Subcutaneous adipose tissue (tissue), 4 donors: ENCODE data around the gene ILK. TPM values are rescaled to one million over a fixed set of nuclear protein-coding genes. Genes with fewer than 3 reads are reported as not detected.

Experiments
- total RNA-seq, 4 donors: library from RNA; depleted of rRNA; stranded (reverse); fragments of >200 nt; gene quantifications; one replicate each; pipeline ENCODE4 v1.1.0, GENCODE V29; 2016
- TF ChIP-seq, protein P1 (sequence below): fragments of 450-650 bp; IDR thresholded peaks from one replicate; pipeline ENCODE4 v1.5.1; 2016; ENCODE audit warnings: low read depth, mild to moderate bottlenecking, control low read depth, antibody characterized with exemption, moderate library complexity

The ILK gene
- total RNA-seq, 4 donors from 2014 or later: 105 to 157 (median 119) TPM

DNA sequence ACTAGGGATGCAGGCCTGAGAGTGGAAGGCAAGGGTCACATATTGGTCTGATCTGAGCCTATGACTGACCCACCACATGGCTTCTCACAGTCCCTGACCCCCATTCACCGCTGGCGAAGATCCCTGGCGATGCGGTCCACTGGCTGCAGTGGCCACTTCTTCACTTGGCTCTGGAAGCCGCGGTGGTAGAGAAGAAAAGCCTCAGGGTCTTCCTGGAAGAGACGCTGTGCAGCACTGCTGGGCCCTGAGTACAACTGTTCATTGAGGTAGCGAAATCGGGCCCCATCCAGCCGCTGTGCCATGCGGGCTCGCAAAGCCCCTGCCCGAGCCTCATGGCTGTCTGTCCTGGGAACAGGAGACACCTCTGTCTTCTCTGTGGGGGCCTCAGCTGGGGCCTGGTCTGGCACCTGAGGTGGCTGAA, 2.5 kb upstream of the ILK start:
- TF ChIP-seq, protein P1, sequence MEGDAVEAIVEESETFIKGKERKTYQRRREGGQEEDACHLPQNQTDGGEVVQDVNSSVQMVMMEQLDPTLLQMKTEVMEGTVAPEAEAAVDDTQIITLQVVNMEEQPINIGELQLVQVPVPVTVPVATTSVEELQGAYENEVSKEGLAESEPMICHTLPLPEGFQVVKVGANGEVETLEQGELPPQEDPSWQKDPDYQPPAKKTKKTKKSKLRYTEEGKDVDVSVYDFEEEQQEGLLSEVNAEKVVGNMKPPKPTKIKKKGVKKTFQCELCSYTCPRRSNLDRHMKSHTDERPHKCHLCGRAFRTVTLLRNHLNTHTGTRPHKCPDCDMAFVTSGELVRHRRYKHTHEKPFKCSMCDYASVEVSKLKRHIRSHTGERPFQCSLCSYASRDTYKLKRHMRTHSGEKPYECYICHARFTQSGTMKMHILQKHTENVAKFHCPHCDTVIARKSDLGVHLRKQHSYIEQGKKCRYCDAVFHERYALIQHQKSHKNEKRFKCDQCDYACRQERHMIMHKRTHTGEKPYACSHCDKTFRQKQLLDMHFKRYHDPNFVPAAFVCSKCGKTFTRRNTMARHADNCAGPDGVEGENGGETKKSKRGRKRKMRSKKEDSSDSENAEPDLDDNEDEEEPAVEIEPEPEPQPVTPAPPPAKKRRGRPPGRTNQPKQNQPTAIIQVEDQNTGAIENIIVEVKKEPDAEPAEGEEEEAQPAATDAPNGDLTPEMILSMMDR: no peak

DNA sequence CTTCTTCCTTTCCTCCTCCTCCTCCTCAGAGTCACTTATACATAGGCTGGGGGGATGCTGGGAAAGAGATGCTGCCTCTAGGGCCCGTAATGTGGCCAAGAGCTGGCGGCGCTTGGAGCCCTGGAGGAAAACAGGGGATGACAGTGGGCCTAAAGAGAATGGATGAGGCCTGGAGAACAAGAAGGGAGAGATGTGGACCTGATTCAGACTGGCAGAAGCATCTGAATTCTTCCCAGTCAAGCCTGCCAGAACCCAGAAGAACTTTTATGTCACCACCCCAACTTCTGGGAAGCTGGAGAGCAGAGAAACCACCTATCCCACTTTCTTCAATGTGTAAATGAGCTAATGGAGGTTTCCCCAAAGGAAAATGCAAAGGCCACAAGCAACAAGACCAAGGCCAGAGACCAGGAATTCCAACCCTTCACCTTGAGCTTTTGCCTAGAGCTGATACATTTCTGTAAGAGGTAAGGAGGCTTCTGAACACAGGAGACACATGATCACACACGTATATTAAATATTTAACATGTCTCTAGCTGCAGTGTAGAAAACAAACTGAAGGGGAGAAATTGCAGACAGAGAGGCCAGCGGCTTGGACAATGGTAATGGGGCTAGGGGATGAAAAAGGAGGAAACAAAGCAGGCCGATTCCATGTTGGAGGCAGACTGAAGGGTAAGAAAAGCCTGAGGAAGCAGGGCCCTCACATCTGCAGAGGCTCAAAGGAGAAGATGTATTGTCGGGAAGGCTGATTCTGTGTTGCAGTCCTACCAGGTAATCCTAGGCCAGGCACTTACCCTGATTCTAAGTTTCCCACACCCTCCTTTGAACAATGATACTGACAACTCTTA, 1.3 kb upstream of the ILK start:
- TF ChIP-seq, protein P1: no peak

DNA sequence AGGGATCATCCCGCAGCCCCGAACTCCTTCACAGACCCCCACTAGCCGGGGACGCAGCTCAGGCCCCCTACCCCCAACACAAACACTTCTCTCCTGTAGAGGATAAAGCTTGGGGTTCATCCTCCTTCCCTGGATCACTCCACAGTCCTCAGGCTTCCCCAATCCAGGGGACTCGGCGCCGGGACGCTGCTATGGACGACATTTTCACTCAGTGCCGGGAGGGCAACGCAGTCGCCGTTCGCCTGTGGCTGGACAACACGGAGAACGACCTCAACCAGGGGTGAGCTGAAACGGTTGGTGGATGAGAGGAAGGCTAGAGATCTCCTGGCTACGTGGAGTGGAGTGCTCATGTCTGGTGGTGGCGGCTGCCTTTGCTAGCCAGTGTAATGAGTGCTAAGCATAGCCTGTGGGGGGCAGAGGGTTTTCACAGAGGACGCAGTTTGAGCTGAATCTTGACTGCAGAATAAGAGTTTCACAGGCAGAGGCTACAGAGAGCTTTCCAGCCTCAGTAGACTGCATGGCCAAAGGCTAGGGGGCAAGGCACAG, 580 bp downstream of the ILK start:
- TF ChIP-seq, protein P1: no peak

DNA sequence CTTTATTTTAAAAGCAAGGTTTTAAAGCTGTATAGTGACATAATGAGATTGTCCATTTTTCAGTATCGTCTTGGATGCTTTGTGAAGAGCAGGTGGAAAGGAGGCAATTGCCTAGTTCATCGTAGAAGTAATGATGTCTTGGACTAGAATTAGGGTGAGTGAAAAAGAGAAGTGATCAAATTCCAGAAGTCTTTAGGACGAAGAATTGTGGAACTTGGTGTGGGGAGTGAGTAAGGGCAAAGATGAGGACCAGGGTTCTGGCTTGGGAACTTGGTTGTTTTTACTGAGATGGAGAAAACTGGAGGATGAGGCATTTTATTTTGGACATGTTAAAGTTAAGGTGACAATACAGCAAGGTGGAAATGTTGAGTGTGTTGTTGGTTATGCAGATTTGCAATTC, 1.2 kb downstream of the ILK start:
- TF ChIP-seq, protein P1: no peak

DNA sequence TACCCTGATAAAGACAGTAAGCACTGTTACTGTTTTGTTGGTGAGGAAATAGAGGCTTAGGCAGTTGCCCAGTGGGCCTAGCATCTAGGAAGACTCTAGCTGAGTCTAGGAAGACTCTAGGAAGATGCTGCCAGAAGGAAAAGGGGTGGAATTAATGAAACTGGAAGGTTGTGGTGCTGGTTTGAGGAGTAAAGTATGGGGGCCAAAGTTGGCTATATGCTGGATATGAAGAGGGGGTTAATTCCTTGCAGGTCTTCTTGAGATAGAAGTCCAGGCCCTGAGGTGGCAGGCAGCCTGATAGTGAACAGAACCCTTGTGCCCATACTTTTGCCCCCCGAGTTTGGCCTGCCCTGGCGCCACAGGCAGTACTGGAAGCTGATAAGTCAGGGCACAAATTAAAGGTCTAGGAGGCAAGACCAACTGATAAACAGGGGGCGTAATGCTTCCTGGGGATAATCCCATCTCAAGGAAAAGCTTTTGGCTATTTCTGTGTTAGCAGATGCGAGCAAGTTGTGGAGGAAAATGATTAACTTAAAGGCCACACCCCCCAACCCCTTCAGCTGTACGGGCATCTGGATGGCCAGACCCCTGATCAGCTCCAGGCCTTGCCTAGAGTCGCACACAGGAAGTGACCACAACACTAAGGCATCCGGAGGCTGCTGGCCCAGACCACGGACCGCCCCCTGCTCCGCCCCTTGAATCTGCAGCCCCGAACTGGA, 3.1 kb downstream of the ILK start:
- TF ChIP-seq, protein P1: no peak

DNA sequence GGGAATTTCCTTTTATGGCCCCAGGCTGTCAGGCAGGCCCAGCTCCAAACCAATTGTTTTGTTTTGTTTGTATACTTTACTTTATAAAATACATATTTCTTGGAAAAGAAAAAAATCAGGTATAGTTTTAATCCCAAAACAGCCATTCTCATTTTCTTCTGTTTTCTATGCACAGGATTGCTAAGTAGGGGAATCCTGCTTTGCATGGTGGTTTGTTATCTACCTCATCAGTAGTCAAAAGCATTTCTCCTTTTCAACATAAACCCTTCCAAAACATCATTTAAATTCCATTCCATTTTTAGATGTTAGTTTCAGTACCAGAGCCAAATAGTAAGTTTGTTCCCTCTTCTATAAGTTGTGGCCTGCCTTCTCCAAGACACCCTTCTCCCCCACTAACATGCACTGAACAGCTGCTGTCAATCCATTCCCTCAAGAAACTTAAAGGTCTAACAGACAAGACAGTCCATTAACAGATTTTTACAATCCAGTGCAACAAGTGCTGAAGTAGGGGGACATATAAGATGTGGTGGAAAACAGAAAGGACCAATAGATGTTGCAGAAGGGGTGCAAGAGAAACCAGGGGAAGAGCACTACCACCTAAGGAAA, 3.7 kb downstream of the ILK start:
- TF ChIP-seq, protein P1: no peak

DNA sequence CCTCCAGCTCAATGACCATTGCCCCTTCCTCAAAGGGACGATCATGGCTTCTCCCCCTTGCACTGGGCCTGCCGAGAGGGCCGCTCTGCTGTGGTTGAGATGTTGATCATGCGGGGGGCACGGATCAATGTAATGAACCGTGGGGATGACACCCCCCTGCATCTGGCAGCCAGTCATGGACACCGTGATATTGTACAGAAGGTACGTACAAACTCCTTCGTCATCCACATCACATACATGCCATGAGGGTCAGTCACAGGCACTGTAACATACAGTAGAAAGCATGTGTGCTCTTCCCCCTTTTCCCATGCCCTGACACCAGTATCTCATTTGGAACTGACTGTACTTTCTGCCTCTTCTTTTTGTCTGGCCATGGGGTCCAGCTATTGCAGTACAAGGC, 4.4 kb downstream of the ILK start:
- TF ChIP-seq, protein P1: no peak
